WTC11 (cell line): ENCODE results near the gene CAPN14. TPM values are rescaled to one million over a fixed set of nuclear protein-coding genes. Genes with fewer than 3 reads are reported as not detected.

Source experiments
- ATAC-seq: fragments of 200-7000 bp; cut with Tn5 transposase; 2 replicates; pipeline ENCODE4 v1.10.0; 2021; ENCODE audit warnings: mild to moderate bottlenecking, moderate library complexity
- CTCF ChIA-PET: fragments of 300-600 bp; sonication (Branson Sonifier 250); formaldehyde crosslinking; loops from one replicate; lab custom pipeline; 2021; ENCODE audit warnings: antibody characterized with exemption; lab: Charles Lee
- POLR2A ChIA-PET: fragments of 350-600 bp; sonication (Branson Sonifier 250); formaldehyde crosslinking; loops from one replicate; lab custom pipeline; 2021; ENCODE audit warnings: antibody characterized with exemption; lab: Charles Lee
- DNase-seq: peaks from one replicate; pipeline ENCODE4 v3.0.0; 2021; ENCODE audit warnings: low spot score
- H3K27ac Mint-ChIP-seq: 2 replicates; pipeline ENCODE4 v1.8.0; 2021; ENCODE audit warnings: mixed read lengths
- H3K27me3 Mint-ChIP-seq: 2 replicates; pipeline ENCODE4 v1.8.0; 2021; ENCODE audit warnings: low read depth, mild to moderate bottlenecking, moderate library complexity, mixed read lengths
- H3K36me3 Mint-ChIP-seq: 2 replicates; pipeline ENCODE4 v1.8.0; 2021; ENCODE audit warnings: mixed read lengths
- H3K4me1 Mint-ChIP-seq: 2 replicates; pipeline ENCODE4 v1.8.0; 2022; ENCODE audit warnings: mixed read lengths
- H3K4me3 Mint-ChIP-seq: 2 replicates; pipeline ENCODE4 v1.8.0; 2021; ENCODE audit warnings: mild to moderate bottlenecking, moderate library complexity, mixed read lengths
- H3K9me3 Mint-ChIP-seq: 2 replicates; pipeline ENCODE4 v1.8.0; 2021; ENCODE audit warnings: mixed read lengths
- AFF4 ChIP-seq: sonication (generic); formaldehyde crosslinking; IDR thresholded peaks from 2 replicates; pipeline ENCODE4 v1.8.1; 2023; ENCODE audit warnings: mild to moderate bottlenecking, missing genetic modification reagents, borderline replicate concordance
- CREB1 ChIP-seq: sonication (generic); formaldehyde crosslinking; IDR thresholded peaks from 2 replicates; pipeline ENCODE4 v1.8.0; 2023; ENCODE audit warnings: mild to moderate bottlenecking, missing genetic modification reagents
- FOXJ3 ChIP-seq: sonication (generic); formaldehyde crosslinking; IDR thresholded peaks from 2 replicates; pipeline ENCODE4 v1.9.0; 2021; ENCODE audit warnings: missing genetic modification reagents, mild to moderate bottlenecking, borderline replicate concordance
- FOXP1 ChIP-seq: sonication (generic); formaldehyde crosslinking; IDR thresholded peaks from 2 replicates; pipeline ENCODE4 v1.8.0; 2022; ENCODE audit warnings: missing genetic modification reagents, mild to moderate bottlenecking, moderate library complexity, borderline replicate concordance
- GABPB1 ChIP-seq: sonication (generic); formaldehyde crosslinking; IDR thresholded peaks from 2 replicates; pipeline ENCODE4 v1.8.1; 2023; ENCODE audit warnings: mild to moderate bottlenecking, missing genetic modification reagents
- IRF2 ChIP-seq: sonication (generic); formaldehyde crosslinking; IDR thresholded peaks from 2 replicates; pipeline ENCODE4 v1.8.0; 2022; ENCODE audit warnings: low read depth, missing genetic modification reagents, borderline replicate concordance
- MLX ChIP-seq: sonication (generic); formaldehyde crosslinking; IDR thresholded peaks from 2 replicates; pipeline ENCODE4 v1.8.1; 2023; ENCODE audit warnings: mild to moderate bottlenecking, missing genetic modification reagents, moderate library complexity
- MYBL2 ChIP-seq: sonication (generic); formaldehyde crosslinking; IDR thresholded peaks from 2 replicates; pipeline ENCODE4 v1.8.1; 2023; ENCODE audit warnings: mild to moderate bottlenecking, moderate library complexity, missing genetic modification reagents
- SMAD3 ChIP-seq: sonication (generic); formaldehyde crosslinking; IDR thresholded peaks from 2 replicates; pipeline ENCODE4 v1.8.0; 2022; ENCODE audit warnings: missing genetic modification reagents, mild to moderate bottlenecking, borderline replicate concordance
- STAT6 ChIP-seq: sonication (generic); formaldehyde crosslinking; conservative IDR thresholded peaks from 2 replicates; pipeline ENCODE4 v1.8.1; 2023; ENCODE audit warnings: mild to moderate bottlenecking, low read depth, missing genetic modification reagents, moderate library complexity
- USF1 ChIP-seq: sonication (generic); formaldehyde crosslinking; IDR thresholded peaks from 2 replicates; pipeline ENCODE4 v1.8.0; 2022; ENCODE audit warnings: mild to moderate bottlenecking, missing genetic modification reagents
- ZMAT4 ChIP-seq: fragments of 250-450 bp; sonication (Bioruptor Pico); IDR thresholded peaks from 2 replicates; pipeline ENCODE4 v1.9.0; 2021; ENCODE audit warnings: mild to moderate bottlenecking
- ZNF138 ChIP-seq: sonication (generic); formaldehyde crosslinking; conservative IDR thresholded peaks from 2 replicates; pipeline ENCODE4 v1.8.1; 2022; ENCODE audit warnings: mild to moderate bottlenecking, moderate library complexity, missing genetic modification reagents
- ZNF512 ChIP-seq: sonication (generic); formaldehyde crosslinking; IDR thresholded peaks from 2 replicates; pipeline ENCODE4 v1.8.1; 2022; ENCODE audit warnings: missing genetic modification reagents, borderline replicate concordance
- total RNA-seq: library from RNA; stranded (reverse); gene quantifications from 3 replicates; pipeline ENCODE4 v1.2.3, GENCODE V29; 2021

The CAPN14 gene
- total RNA-seq, 1 experiment from 2014 or later, result 0.11 TPM

GRCh38 chr2:31214444-31214915 is 2.8 kb downstream of the CAPN14 start:
- no peaks in the 10 kb centered on the region for H3K9me3 Mint-ChIP-seq
- no peak overlapping the region for H3K27ac Mint-ChIP-seq
- no peak overlapping the region for H3K4me3 Mint-ChIP-seq
- CTCF ChIA-PET, result interaction anchor here (1.0 kb wide), 1 partner anchor 20 kb away, joined by 5 read pairs; the partner anchor contains the start of gene EHD3
- H3K4me1 Mint-ChIP-seq, result 0 out of 2 replicates have a peak, but pooled peaks cover 3% of the 10 kb centered on the region
- TF ChIP-seq ZMAT4 (CRISPR knock-in tag), result no peak
- TF ChIP-seq STAT6 (CRISPR knock-in tag), result no peak
- TF ChIP-seq AFF4 (CRISPR knock-in tag), result no peak
- no peak for TF ChIP-seq CREB1 (CRISPR knock-in tag)
- TF ChIP-seq USF1 (CRISPR knock-in tag), result no peak
- no peak for TF ChIP-seq ZNF512 (CRISPR knock-in tag)
- TF ChIP-seq MLX (CRISPR knock-in tag), result no peak
- no peak for TF ChIP-seq MYBL2 (CRISPR knock-in tag)
- TF ChIP-seq GABPB1 (CRISPR knock-in tag), result no peak
- no peak for TF ChIP-seq IRF2 (CRISPR knock-in tag)
- no peak for TF ChIP-seq SMAD3 (CRISPR knock-in tag)
- TF ChIP-seq FOXJ3 (CRISPR knock-in tag), result no peak
- TF ChIP-seq ZNF138 (CRISPR knock-in tag), result no peak
- no peak for TF ChIP-seq FOXP1 (CRISPR knock-in tag)
- ATAC-seq, result no peak
- POLR2A ChIA-PET, result no interaction called here
- H3K36me3 Mint-ChIP-seq, result no peaks in the 10 kb centered on the region
- no peaks in the 10 kb centered on the region for H3K27me3 Mint-ChIP-seq
- no peak for DNase-seq
